Nucleus accumbens (tissue), 56 donors: ENCODE results near the gene GPR139.

Experiments
- DNase-seq, 56 donors: peaks; one replicate each; lab custom pipeline; 2025; lab: John Stamatoyannopoulos, UW

The GPR139 gene

DNA sequence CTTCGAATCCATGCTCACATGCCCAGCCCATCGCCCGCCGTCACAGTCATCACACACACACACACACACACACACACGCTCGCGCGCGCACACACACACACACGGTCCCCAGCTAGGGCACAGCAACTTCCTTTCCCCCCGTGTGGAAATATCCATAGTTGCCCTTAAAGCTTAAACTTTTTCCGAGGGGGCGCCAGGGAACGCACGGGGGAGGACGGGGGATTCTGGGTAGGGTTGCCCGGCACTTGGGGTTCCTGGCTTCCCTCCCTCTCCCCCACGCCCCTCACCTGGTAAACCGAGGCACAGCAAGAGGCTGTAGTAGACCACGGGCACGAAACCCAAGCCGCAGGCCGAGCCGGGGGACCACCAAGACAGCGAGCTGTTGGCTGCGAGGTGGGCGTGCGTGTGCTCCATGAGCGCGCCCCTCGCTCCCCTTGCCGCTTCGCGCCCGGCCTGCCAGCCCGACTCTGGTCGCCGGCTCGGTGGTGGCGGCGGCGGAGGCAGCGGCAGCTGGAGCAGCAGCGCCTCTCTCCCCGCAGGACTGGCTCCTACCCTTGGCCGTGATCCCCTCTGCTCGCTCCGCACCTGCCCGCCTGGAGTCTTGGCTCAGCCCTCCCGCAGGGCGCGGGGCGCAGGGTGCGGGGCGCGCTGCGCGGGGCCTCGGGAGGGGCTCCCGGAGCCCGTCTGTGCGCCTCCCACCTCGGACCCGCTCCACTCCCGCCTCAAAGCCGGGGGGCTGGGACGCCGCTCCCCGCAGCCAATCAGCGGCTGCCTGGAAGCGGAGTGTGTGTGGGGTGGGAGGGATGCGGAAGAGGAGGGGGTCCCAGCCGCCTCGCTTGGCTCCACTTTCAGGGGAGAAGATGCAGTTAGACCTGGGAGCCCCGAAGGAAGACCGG is at the start of gene GPR139:
TSS of gene GPR139 (minus strand) at position 688 of the 896 bp plus-strand sequence. CDS start at position 414, 274 bp downstream.
- peak in 15 of 56 donors; percentile 1 to 58 (median 23) for DNase-seq

DNA sequence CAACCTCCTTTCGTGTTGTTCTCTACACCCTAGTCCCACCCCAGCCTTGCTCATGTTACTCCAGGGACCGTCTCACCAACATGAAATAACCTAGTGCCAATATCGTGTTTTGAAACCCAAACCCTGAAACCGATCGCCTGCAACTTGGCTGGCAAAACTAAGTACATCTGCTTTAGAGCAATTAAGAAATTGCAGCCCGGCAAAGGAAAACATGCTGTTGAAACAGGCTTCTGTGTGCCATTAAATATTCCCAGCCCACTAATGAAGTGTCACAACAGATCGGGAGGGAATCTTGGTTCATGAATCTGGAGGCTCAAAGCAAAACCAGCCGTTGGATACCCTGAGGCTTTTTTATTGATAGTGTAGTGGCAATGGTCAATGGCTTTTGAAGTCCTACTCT is 48.3 kb upstream of the GPR139 start:
- DNase-seq = no peak

DNA sequence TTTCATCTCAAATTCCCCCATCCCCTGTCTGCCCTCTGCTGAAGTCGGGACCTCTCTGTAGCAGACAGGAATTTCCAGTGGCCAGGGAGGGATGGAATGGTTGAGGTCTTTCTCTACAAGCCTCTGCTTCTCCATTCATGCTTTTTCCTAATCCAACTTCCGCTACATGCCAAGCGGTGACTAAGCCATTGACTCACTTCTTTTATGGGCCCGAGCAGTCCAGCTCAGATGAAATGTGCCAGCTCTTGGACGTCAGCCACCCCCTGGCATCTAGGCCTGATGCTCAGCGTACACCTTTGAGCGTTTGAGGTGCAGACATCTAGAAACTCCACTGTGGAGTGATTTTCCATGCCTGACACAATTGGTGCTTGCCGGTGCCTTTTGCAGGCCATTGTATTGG is 40.7 kb upstream of the GPR139 start:
- peak in 7 of 56 donors; percentile 1 to 25 (median 6) for DNase-seq

DNA sequence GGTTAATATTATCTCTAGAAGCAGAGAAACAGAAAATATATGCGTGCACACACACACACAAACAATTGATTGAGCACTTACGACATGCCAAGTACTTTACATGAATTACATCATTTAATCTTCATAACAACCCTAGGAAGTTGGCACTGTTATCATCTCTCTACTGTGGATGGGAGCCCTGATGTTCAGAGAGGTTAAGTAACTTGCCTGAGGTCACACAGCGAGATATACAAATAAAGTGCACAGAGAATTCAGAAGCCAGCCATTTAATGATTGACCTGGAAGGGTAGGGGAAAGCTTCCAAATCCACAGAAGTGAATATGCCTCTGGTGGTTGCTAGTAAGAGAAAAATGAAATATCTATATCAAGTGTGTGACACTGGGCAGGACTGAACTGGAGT is 37.5 kb upstream of the GPR139 start:
- DNase-seq = no peak

DNA sequence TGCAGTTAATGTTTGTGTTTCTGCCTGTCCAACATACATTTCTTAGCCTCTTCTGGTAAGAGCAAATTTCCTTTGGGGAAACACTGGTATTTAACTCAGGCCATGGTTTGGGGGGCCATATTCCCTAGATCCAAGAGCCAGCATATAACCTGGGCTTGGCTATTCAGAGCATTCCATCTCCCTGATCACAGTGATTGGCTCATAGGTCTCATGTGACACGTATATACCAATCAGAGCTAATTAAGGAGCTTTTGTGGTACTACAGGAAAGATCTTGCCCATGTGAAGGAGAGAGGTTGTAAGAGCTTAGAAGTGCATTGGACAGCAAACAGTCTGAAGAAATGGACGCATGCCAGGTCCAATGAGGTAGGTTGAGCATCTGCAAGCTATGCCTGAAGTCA is 33.4 kb upstream of the GPR139 start:
- DNase-seq = no peak

DNA sequence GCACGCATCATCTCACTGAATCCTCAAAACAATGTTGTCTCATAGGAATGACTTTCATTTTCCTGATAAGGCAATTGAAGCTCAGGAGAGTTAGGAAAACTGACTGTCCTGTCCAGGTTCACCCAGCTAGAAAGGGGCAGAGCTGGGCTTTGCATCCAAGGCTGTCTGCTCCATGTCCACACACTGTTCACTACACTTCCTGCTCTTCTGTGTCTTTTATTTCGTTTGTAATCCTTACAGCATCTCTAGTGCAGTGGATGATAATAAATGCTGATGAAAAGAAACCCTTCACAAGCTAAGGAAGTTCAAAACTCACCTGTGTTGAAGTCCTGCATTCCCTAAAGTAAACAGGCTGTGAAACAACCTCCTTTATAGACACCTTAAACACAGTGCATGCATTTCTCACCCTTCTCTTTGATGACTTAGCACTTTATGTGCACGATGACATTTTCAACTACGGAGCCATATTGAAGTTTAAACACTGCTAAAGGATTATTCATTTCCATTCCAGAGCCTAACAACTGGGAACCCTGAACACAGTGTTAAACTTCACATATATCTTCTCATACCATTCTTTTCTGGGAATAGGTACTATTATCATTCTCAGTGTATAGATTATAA is 31.0 kb upstream of the GPR139 start:
- DNase-seq = no peak

DNA sequence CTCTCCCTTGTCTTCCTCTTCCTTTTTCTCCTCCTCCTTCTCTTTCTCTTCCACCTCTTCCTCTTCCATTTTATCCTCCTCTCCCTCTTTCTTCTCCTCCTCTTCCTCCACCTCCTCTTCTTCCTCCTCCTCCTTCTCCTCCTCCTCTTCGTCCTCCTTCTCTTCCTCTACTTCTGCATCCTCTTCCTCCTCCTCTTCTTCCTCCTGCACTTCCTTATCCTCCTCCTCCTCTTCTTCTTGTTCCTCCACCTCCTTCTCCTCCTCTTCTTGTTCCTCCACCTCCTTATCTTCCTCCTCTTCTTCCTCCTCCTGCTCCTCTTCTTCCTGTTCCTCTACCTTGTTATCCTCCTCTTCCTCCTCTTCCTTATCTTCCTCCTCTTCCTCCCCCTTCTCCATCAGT is 28.8 kb upstream of the GPR139 start:
- no peak for DNase-seq

DNA sequence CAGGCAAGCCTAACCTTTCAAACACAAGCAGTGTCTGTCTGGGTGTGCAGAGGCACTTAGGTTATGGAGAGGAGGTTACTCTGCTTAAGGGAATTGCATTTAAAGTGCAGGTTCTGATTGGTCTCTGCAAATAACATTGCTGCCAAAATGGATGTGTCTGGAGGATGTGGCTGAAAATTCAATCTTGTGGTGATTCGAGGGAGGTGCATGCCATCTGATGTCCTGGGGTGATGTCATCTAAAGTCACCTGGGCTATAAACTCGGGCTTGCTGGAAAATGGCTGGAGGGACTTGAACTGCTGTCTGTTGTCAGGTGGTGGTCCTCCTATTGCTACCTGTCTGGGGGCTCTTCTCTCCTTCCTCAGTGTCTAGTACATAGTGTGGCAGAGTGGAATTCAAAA is 28.3 kb upstream of the GPR139 start:
- DNase-seq = no peak

DNA sequence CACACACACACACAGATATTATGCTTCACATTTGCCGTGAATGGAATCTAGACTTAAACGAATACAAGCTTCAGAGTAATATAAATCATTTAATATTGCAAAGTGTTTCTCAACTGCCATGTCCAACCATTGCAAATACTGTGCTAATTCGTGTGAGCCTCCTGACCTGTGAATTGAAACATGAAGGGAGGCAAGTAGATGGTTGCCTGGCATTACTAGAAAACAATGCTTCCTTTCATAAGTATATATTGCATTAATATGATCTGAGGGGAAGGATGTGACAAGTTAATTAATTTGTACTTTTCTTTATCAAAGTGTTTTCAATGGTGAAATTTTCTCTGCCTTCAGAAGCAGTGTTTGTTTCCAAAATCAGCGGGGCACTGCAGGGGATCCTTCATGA is 25.7 kb upstream of the GPR139 start:
- DNase-seq = no peak

DNA sequence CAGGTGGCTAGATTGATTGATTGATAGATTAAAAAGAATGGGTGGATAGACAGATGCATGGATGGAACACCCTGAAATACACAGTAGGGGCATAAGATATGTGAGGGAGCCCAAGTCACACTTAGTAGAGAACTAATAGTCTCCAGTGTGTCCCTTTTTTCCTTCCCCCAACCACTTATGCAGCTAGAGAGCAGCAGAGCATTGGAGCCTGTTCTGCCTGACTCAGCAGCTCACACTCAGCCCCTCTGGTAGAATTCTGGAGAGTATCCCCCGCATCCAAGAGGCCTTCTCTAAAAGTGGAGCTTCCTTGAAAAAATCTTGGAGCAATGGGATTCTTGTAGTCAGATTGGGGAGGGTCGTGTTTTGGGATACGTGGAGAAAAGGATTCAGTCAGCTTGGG is 20.5 kb upstream of the GPR139 start:
- no peak for DNase-seq

DNA sequence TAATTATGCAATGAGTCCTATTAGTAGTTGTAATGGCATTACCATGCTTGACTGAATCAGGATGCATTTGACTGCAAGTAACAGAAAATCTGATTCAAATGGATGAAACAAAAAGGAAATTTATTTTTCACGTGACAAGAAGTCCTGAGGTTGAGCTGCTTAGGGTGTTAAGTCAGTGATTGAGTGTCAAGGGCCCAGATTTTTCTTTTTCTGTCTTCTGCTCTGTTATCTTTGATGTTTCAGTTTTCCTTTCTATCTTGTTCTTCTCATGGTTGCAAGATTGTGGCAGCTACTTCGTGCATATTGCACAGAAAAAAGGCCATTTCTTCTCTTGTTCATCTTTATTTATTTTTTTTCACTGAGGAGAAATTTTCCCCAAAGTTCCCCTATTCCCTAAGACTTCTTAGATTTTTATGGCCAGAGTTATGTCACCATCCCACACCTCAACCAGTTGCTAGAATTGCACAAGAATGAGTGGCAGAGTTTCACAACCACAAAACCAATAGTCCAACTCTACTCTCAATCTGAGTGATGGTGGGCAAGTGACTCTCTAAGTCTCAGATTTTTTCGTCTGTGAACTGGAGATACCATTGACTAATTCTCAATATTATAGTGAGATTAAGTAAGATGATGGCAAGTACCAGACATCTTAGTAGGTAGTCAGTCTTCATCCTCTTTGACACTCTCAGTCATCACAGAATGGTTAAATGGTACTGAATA is 15.7 kb upstream of the GPR139 start:
- DNase-seq = no peak

DNA sequence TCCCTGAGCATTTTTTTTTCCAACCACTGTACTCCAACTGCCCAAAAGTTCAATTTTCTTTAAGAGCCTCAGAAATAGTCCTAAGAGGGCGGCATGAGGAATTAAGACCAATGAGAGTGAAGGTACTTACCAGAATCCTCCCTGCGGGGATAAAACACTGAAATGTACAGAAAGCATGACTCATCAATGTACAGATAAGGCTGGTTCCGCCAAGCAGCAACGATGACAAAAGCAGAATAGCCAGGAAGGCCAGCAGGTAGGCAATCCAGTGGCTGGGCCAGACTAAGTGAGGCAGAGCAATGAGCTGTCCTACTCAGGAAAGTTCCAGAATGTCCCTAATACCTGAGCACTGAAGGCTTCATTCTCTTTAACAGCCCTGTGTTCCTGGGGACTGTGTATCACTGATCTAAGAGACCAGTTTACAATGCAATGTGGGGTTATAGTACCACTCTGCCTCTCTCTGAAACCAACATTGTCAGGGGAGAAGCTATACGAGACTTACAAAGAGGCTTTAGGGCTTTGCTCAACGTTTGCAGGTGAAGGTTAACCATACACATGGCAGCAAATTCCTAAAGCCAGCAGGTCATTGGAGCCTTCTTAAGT is 11.0 kb upstream of the GPR139 start:
- DNase-seq = no peak

DNA sequence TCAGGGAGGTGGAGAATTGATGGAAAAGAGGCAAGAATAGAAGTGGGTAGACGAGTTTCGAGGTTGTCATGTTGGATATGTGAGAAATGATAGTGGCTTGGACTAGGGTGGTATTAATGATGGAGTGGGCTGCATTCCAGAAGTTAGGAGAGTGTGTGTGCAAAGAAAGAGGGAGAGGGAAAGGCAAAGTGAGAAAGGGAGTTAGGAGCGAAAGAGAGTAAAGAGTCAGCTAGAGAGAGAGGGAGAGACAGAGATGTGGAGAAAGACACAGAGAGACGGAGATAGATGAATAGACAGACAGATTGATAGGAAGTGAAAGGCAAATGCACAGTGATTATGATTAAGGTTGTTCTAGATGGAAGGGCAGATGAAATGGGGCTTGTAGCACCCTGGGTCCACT is 5.4 kb upstream of the GPR139 start:
- DNase-seq = no peak

DNA sequence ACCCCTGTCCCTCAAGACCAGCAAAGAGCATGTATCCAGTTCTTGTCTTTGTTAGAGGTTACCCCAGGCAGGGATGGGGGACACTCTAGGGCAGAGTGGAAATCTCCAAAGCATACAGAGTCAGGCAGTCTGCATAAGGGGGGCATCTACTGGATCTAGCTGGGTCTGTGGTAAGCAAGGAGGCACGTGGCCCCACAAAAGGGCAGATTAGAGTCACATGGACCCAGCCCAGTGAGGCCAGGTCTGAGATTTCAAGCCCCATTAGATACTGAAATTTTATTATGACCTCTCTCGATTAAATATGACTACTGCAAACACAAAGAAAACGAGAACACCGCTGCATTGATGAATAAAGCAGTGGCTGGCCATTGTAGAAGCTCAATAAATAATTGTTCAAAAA is 1.6 kb upstream of the GPR139 start:
- DNase-seq = no peak

DNA sequence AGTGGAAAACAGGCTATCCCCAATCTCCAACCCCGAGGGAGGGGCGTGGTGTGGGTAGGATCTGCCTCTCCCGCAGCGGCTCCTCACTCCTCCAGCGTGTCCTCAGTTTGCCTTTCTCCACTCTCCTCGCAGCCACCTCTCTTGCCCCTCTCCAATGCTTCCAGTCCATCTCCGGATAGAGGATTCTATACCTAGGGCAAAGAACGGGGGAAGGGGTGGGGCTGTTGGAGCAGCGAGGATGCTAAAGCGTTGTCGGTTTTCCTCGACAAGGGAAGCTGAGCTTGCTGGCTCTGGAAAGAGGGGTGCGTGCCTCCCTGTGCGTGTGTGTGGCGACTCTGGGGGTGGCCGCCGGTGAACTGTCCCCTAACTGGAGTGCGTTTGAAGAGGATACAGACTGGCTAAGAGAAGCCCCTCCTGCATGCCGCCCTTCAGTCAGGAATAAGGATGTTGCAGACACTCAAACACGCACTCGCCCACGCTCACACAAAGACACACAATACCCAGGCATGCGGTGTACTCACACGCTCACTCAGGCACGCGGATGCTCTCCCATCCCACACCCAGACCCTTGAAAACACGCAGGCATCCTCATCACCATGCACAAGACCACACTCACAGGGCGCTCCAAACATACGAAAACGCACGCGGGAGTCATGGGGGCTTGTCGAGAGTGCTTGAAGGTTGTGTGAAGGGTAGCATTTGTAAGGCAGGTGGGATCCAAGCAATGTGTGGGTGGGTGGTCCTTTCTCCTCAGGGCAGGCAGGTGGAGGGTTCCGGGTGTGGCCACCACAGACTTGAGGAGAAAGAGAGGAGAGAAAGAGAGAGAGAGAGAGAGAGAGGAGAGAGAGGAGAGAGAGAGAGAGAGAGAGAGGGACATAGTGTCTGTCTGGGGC is 655 bp upstream of the GPR139 start:
- peak in 10 of 56 donors; percentile 4 to 63 (median 20) for DNase-seq

DNA sequence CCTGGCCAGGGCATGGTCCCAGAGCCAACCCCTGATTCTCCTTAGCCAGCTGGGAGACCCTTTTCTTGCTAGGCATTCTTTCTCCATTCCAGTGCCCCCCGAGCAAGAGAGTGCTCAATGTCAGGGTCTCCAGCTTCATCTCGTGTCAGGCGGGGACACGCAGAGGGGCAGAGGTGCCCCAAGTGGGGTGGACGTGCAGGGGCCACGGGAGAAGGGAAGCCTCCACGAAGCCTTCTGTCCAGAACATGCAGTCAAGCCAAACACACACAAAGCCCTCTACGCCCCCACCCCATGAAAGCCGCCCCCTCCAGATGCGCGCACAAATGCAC is 852 bp downstream of the GPR139 start:
- DNase-seq = no peak

DNA sequence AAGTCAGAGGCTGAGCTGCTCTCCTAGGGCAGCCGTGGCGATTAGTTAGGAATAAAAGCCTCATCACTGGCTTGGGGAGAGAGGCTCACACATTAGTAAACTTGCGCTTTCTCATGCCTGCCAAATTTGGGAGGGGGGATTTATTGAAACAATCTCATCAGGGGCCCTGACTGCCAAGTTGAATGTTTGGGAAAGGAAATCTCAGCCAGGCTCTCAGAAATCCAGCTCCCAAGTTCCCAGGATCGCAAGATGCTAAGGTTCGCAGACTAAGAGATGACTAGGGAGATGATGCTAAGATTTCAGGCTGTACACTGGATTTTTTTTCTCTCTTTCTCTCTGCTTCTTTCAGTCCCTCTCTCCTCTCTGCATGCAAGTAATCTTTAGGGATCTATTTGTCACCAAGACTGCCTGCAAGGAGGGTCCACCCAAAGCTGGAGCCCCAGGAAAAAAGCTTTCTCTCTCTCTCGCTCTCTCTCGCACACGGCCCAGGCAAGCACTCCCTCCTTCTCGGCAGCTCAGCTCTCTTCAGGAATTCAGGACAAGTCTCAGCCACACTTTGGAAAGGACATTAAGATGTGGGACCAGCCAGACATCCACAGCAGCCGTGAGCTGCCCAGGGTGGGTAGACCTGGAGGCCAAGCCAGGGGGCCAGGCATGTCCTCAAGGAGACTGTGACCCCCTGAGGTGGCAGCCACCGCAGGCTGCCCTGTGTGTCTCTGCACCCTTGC is 1.4 kb downstream of the GPR139 start:
- DNase-seq = peak in 2 of 56 donors; percentile 4 to 5

DNA sequence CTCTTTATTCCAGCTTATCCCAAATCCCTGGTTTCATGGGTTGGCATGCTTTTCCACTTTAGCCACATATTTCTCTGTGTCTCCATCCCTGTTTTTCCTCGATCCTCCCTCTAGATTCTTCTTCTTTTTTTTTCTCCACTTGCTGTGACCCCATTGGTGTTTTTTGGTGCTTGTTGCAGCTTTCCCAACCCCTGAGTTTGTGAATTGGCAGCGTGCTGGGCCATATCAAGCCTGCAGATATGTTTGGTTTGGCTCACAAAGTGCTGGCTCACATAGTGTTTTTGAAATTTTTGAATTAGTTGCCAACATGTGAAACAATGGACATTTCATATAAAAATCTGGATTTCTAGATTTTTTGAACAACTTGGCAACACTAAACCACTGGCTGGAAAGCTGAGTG is 8.8 kb downstream of the GPR139 start:
- no peak for DNase-seq

DNA sequence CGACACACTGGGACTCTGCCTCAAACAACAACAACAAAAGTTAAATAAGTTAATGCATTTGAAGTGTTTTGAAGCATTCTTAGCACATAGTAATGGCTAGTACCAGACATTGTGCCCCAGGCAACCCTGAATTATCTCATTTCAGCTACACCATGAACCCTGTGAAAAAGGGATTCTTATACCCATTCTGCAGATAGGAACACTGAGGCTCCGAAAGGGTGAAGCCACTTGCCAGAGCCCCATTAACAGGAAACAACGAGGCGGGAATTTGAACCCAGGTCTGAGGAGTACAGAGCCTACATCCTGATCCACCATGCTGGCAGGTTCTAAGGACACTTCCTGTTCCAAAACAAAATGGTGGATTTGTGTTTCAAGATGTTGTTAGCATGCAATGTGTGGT is 9.2 kb downstream of the GPR139 start:
- DNase-seq = no peak
